ENCODE measurements around the gene VCL.

The VCL gene

DNA sequence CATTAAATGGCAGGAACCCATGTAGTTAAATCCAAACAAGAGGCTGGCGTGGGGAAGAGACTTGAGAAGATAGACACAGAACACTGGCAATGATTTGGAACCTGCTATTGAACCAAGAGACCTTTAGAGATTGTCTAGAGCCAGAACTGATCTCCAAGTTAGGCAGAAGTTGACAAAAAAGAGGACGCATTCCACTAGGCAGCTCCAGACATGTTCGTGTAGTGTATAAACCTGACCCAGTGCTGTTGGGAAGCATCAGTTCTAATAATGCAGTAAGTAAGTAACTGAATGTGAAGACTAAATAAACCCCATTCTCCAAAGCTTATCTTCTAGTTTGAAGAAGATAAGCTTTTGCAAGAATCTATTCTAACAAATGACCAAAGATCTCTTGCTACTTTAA lies 101.9 kb downstream of the VCL start:
- DNase-seq (ENCODE audit: low read depth): no peak
- TF ChIP-seq, protein P1, sequence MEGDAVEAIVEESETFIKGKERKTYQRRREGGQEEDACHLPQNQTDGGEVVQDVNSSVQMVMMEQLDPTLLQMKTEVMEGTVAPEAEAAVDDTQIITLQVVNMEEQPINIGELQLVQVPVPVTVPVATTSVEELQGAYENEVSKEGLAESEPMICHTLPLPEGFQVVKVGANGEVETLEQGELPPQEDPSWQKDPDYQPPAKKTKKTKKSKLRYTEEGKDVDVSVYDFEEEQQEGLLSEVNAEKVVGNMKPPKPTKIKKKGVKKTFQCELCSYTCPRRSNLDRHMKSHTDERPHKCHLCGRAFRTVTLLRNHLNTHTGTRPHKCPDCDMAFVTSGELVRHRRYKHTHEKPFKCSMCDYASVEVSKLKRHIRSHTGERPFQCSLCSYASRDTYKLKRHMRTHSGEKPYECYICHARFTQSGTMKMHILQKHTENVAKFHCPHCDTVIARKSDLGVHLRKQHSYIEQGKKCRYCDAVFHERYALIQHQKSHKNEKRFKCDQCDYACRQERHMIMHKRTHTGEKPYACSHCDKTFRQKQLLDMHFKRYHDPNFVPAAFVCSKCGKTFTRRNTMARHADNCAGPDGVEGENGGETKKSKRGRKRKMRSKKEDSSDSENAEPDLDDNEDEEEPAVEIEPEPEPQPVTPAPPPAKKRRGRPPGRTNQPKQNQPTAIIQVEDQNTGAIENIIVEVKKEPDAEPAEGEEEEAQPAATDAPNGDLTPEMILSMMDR (conservative IDR thresholded peaks at IDR 0.05; ENCODE audit: control insufficient read depth, insufficient read depth, low read depth, low read length): no peak
- no peak overlapping the region for H3K4me3 ChIP-seq (ENCODE audit: control insufficient read depth, low read depth, low read length)

DNA sequence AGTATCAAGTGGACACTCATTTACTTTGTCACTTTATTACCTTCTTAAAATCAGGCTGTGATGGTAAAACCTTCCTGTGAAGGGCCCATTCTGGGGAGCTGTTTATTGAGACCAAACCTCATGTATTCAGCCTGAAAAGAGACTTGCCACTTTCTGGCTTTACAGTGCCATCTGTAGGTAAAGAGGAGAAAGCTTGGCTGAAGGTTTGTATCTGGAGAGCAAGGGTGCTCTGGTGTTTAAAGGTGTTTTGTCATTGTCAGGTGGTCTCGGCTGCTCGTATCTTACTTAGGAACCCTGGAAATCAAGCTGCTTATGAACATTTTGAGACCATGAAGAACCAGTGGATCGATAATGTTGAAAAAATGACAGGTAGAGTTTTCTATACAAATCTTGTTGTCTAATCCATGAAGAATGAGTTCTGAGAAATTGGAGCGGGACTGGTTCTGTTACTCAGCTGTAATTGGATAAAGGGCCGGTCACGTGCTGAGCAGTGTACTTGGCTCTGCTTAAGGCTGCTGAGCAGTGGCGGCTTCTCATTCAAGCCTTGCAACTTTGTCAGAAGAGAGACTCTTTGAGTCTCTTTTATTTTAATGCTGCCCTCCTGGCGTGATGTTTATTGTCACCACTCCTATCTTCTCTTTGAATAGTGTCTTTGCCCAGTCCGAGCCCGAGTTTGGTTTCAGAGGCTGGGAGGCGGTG lies 105.8 kb downstream of the VCL start:
- H3K4me3 ChIP-seq (ENCODE audit: control insufficient read depth, low read depth, low read length): no peak overlapping the region
- TF ChIP-seq, protein P1 (conservative IDR thresholded peaks at IDR 0.05; ENCODE audit: control insufficient read depth, insufficient read depth, low read depth, low read length): peak; percentile 49
- DNase-seq (ENCODE audit: low read depth): peak; percentile 38

DNA sequence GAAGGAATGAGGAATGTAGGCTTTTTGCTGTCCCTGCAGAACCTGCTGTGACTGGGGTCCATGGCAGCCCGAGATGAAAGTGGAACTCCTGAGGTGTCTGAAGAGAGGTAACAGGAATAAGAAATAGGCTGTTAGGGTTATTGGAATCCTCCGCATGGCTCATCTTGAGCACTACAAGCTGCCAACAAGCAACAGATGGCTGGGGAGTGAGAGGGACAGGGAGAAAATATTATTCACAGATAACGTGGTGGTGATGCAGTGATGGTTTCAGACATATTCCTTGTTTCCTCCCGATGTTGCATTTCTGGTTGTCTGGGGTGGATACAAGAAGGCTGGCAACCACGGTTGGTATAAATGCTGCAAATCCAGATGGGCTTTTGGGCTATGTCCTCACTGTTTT lies 106.6 kb downstream of the VCL start:
- no peak for DNase-seq (ENCODE audit: low read depth)
- no peak overlapping the region for H3K4me3 ChIP-seq (ENCODE audit: control insufficient read depth, low read depth, low read length)
- TF ChIP-seq, protein P1 (conservative IDR thresholded peaks at IDR 0.05; ENCODE audit: control insufficient read depth, insufficient read depth, low read depth, low read length): no peak

DNA sequence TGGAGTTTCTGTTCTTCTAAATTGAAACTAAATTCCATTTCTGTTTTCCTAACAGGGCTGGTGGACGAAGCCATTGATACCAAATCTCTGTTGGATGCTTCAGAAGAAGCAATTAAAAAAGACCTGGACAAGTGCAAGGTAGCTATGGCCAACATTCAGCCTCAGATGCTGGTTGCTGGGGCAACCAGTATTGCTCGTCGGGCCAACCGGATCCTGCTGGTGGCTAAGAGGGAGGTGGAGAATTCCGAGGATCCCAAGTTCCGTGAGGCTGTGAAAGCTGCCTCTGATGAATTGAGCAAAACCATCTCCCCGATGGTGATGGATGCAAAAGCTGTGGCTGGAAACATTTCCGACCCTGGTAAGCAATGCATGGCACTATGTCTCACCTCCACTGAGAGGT lies 107.1 kb downstream of the VCL start:
- H3K4me3 ChIP-seq (ENCODE audit: control insufficient read depth, low read depth, low read length): no peak overlapping the region
- TF ChIP-seq, protein P1 (conservative IDR thresholded peaks at IDR 0.05; ENCODE audit: control insufficient read depth, insufficient read depth, low read depth, low read length): no peak
- DNase-seq (ENCODE audit: low read depth): no peak

DNA sequence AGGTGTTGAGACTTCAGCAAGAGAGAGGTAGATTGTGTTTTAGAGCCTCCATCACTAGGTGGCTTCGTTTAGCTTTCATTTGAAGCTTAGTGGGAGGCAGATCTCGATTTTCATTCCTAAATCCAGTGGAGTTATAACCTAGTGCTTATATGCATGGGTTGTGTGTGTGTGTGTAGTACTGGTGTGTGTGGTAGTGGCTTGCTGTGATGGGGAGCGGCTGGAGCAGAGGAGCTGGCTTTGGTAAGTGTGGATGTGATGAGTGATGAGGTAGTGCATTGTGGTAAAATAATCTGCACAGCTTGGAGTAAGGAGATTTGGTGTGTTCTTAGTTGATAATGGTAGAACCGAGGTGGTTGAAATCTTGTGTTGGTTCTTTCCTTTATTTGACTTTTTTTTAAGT lies 109.5 kb downstream of the VCL start:
- no peak for DNase-seq (ENCODE audit: low read depth)
- no peak overlapping the region for H3K4me3 ChIP-seq (ENCODE audit: control insufficient read depth, low read depth, low read length)
- TF ChIP-seq, protein P1 (conservative IDR thresholded peaks at IDR 0.05; ENCODE audit: control insufficient read depth, insufficient read depth, low read depth, low read length): no peak

DNA sequence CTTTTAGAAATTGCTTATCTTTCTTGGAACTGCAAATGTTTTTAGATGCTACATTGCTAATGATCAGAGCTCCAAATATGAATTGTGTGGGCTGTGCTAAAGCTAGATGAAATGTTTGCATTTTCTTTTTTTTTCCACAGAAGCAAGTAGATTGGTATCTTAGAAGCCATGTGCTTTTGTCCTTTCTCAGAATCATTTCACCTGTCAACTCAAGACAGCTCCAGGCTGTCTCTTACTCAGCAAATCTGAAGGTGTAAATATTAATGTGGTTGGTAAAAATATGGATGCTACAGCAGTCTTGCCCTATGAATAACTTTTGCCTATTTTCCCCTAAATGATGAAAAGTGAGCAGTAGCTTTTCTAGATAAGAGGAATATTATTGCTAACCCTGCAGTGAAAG lies 111.5 kb downstream of the VCL start:
- DNase-seq (ENCODE audit: low read depth): no peak
- no peak overlapping the region for H3K4me3 ChIP-seq (ENCODE audit: control insufficient read depth, low read depth, low read length)
- TF ChIP-seq, protein P1 (conservative IDR thresholded peaks at IDR 0.05; ENCODE audit: control insufficient read depth, insufficient read depth, low read depth, low read length): no peak

DNA sequence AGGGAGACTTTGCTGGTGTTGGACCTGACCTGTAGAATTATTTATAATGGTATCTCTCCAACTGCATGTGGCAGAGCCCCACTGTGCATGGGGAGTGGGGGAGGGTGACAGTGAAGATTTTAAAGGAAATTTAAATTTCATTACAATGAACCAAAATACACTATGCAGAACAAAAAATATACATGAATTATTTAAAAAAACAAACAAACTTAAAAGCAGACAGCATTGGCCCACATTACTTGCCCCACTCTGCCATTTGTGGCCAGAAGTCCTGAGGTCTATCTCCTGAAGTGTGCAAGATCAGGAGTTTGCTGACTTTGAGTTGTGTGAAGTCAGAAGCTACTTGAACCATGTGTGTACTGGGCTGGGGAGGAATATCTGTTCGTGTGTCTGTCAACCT lies 112.2 kb downstream of the VCL start:
- no peak overlapping the region for H3K4me3 ChIP-seq (ENCODE audit: control insufficient read depth, low read depth, low read length)
- TF ChIP-seq, protein P1 (conservative IDR thresholded peaks at IDR 0.05; ENCODE audit: control insufficient read depth, insufficient read depth, low read depth, low read length): no peak
- no peak for DNase-seq (ENCODE audit: low read depth)
